ENCODE data around the gene GNAO1.
A peak's percentile ranks its signal among the peaks of the same experiment; 100 is the strongest.

Gene GNAO1

GRCh38 chr16:56339431-56340195 lies 148.3 kb downstream of the GNAO1 start:
- TF ChIP-seq CTCF (conservative IDR thresholded peaks at IDR 0.05; ENCODE audit: control insufficient read depth, insufficient read depth, low read depth, low read length), result no peak
- DNase-seq (ENCODE audit: low read depth), result no peak
- H3K4me3 ChIP-seq (ENCODE audit: control insufficient read depth, low read depth, low read length), result no peak overlapping the region

GRCh38 chr16:56340416-56340815 lies 149.1 kb downstream of the GNAO1 start:
- DNase-seq (ENCODE audit: low read depth), result no peak
- no peak for TF ChIP-seq CTCF (conservative IDR thresholded peaks at IDR 0.05; ENCODE audit: control insufficient read depth, insufficient read depth, low read depth, low read length)
- H3K4me3 ChIP-seq (ENCODE audit: control insufficient read depth, low read depth, low read length), result no peak overlapping the region

- TF ChIP-seq CTCF (conservative IDR thresholded peaks at IDR 0.05; ENCODE audit: control insufficient read depth, insufficient read depth, low read depth, low read length), result no peak
- H3K4me3 ChIP-seq (ENCODE audit: control insufficient read depth, low read depth, low read length), result no peak overlapping the region
- DNase-seq (ENCODE audit: low read depth), result no peak
Observed at GRCh38 chr16:56340864-56341365, 149.6 kb downstream of the GNAO1 start.

GRCh38 chr16:56341656-56342399 lies 150.5 kb downstream of the GNAO1 start:
- no peak for TF ChIP-seq CTCF (conservative IDR thresholded peaks at IDR 0.05; ENCODE audit: control insufficient read depth, insufficient read depth, low read depth, low read length)
- DNase-seq (ENCODE audit: low read depth), result no peak
- H3K4me3 ChIP-seq (ENCODE audit: control insufficient read depth, low read depth, low read length), result no peak overlapping the region

GRCh38 chr16:56343661-56344517 lies 152.6 kb downstream of the GNAO1 start:
- no peak for TF ChIP-seq CTCF (conservative IDR thresholded peaks at IDR 0.05; ENCODE audit: control insufficient read depth, insufficient read depth, low read depth, low read length)
- no peak overlapping the region for H3K4me3 ChIP-seq (ENCODE audit: control insufficient read depth, low read depth, low read length)
- peak; percentile 9 for DNase-seq (ENCODE audit: low read depth)

Data from fibroblast of mammary gland (primary cell).